OCI-LY3 (cell line): ENCODE measurements around the gene KAT6B.

Experiments
- EZH2phosphoT487 ChIP-seq: fragments of 200-600 bp; shearing (Covaris generic); IDR thresholded peaks from 2 replicates; pipeline ENCODE4 v1.6.1; 2018; ENCODE audit warnings: antibody characterized with exemption, mixed run types, low read depth
- TF ChIP-seq, protein P1 (sequence below): fragments of 200-600, 300-600 bp; sonication (generic); IDR thresholded peaks from 2 replicates; pipeline ENCODE4 v1.5.1; 2014; ENCODE audit warnings: antibody characterized with exemption, low read length, low read depth

GRCh38 chr10:74852381-74852780, 26.0 kb downstream of the KAT6B start:
- TF ChIP-seq, protein P1, sequence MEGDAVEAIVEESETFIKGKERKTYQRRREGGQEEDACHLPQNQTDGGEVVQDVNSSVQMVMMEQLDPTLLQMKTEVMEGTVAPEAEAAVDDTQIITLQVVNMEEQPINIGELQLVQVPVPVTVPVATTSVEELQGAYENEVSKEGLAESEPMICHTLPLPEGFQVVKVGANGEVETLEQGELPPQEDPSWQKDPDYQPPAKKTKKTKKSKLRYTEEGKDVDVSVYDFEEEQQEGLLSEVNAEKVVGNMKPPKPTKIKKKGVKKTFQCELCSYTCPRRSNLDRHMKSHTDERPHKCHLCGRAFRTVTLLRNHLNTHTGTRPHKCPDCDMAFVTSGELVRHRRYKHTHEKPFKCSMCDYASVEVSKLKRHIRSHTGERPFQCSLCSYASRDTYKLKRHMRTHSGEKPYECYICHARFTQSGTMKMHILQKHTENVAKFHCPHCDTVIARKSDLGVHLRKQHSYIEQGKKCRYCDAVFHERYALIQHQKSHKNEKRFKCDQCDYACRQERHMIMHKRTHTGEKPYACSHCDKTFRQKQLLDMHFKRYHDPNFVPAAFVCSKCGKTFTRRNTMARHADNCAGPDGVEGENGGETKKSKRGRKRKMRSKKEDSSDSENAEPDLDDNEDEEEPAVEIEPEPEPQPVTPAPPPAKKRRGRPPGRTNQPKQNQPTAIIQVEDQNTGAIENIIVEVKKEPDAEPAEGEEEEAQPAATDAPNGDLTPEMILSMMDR = no peak
- no peak for TF ChIP-seq EZH2phosphoT487
